HG03575 (cell line): ENCODE results near the gene FGF14.
"Not testable (repeated sequence)": the region's sequence is repeated elsewhere in the genome, so short reads cannot be mapped to it uniquely, and the experiment has no call there.

Experiments
- ATAC-seq: cut with Tn5 transposase; IDR thresholded peaks from one replicate; pipeline ENCODE4 v1.9.1; 2021; ENCODE audit not compliant: unreplicated experiment, insufficient number of reproducible peaks, low FRiP score; ENCODE audit errors: extremely low read depth

Gene FGF14

GRCh38 chr13:101875717-101876393 lies 526.0 kb downstream of the FGF14 start:
- ATAC-seq, result no peak

GRCh38 chr13:101875091-101875490 lies 526.8 kb downstream of the FGF14 start:
- ATAC-seq, result no peak

- no peak for ATAC-seq
Observed at GRCh38 chr13:101869553-101869952, 532.3 kb downstream of the FGF14 start.

DNA sequence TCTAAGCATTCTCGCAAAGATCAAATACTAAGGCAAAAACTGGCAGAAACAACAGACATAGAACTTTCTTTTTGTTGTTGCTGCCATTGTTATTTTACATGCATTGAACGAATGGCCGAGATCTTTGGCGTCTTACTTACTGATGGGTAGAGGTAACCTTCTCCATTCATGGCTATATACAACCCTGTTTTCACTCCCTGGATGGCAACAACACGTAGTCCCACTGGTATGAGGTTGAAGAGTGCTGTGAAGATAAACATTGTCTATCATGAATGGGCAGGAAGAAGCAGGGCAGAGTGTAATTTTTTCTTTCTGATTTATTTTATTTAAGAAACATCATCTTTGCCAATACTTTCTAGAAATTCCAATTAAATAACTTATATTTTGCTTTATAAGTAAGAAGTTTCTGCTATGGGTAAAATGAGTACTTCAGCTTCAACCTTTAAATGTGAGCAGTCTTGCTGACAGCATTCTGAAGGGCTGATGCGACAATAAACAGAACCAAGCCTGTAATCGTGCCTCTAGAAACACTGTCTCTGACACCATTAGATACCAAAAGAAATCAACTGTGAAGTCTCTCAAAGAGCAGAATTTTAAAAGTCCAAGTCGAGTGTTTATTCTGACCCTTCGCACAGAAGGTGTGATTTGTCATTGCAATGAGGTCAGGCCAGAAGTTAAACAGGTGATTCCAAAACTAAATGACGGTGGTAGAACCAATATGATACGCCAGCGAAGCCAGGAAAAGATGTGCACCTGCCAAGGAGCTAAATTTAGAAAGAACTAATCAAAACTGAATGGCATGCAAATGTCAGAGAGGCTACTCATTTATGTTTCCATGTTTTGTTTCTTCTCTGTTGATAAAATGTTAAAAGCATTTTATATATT lies 533.0 kb downstream of the FGF14 start:
- no peak for ATAC-seq

GRCh38 chr13:101866889-101867581 lies 534.8 kb downstream of the FGF14 start:
- no peak for ATAC-seq

GRCh38 chr13:101858860-101859259 lies 543.0 kb downstream of the FGF14 start:
- ATAC-seq, result no peak

- ATAC-seq, result no peak
Observed at GRCh38 chr13:101846701-101847100, 555.1 kb downstream of the FGF14 start.

DNA sequence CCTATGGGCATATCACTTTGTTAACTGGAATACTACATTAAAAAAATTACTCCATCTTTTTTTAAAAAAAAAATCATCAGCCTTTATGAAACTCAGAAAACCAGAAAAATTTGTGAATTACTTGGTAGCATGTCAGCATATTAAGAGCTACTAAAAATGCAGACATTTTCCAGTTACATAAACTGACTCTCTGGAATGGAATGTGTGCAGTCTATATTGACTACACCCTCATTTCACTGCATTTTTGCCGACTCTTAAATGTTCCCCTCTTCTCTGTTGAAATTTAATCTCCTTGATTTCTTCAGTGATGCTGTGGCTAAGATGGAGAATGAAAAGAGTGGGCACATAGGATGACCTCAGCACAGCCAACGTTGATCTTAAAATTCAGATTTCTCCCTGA lies 555.6 kb downstream of the FGF14 start:
- no peak for ATAC-seq

GRCh38 chr13:101845245-101846020 lies 556.4 kb downstream of the FGF14 start:
- no peak for ATAC-seq

- no peak for ATAC-seq
Observed at GRCh38 chr13:101841698-101842097, 560.1 kb downstream of the FGF14 start.

DNA sequence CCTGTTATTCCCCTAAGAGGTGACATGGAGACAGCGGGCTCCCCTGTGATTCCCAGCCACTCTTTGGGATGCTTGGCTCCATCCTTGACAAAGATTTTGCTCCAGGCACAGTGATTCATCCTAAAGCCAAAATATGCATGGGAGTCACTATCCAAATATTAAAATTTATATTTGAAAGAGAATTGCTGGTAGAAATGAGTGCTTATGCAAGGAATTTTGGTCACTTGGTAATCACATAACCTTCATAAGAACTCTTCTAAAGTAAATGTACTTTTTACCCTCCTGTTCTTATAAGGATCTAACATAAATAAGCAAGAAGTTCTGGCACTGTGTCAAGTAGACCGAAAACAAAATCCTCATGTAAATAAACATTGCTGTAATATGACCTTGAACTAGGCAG lies 563.5 kb downstream of the FGF14 start:
- ATAC-seq, result no peak

- ATAC-seq, result not testable (repeated sequence)
Observed at GRCh38 chr13:101837778-101838177, 564.1 kb downstream of the FGF14 start.

DNA sequence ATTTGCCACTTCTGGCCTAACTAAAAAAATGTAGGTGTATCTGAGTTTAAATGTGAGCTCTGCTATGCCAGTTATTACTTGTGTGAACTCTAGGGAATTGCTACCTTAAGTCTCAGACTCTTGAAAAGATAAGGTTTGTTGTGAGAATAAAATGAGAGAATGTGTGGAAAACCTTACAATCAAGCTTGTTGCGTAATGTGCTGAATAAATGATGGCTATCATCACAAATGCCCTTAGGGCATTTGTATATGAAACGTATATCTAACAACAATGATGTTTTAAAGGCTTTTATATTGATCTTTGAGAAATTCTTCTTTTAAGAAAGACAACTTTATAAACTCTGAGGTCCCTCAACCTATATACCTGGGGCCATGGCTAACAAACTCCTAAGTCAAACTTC lies 564.6 kb downstream of the FGF14 start:
- no peak for ATAC-seq

DNA sequence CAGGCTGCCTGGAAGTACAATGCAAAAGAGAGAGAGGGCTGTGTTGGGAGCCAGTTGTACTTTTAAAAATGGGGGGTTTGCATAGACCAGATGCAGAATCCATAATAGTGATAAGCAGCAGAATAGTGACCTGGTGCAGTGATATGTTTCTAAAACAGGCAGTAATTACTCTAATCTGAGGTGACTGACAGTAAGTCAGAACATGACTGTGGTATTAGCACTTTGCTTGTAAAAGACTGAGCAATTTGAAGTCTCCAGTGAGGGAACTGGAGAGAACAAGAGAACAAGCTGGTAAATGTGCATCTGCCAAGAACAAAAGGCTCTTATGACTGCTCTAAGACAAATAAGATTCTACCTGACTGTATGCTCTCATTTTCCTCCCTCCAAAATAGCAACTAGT lies 565.9 kb downstream of the FGF14 start:
- no peak for ATAC-seq

GRCh38 chr13:101833671-101834070 lies 568.2 kb downstream of the FGF14 start:
- ATAC-seq, result no peak

- ATAC-seq, result no peak
Observed at GRCh38 chr13:101830035-101830434, 571.8 kb downstream of the FGF14 start.

DNA sequence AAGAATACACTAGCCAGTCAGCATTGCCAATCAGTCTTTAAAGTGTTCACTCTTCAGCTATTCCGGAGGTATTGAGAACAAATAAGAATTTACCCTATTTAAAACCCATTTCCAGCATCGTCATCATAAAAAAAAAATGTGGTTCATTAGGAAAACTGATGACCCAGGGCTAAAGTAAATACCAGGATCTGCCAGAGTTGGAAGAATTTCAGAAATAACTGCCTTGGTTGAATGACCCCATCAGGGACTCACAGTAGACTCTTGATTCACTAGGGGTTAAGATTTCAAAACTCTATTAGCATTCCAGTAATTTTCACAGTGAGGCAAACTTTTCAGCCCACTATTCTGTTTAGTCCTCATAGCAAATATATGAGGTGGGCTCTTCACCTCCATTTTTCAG lies 572.4 kb downstream of the FGF14 start:
- ATAC-seq, result no peak

DNA sequence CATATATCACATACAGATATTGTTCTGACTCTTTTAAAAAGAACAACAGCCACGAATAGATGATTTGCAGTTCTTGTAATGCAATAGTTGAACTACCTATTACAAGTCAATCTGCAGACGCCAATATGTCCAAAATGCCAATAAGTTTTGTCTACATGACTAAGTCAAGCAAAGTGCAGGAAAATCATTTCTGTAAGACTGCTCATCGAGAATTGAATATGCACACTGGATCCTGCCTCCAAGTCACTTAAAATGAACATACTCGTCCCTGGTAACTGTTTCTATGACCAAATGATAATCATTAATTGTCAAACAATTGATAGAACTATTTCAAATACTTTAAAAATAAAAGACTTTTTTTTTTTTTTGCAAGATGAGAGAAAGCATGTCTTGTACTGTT lies 573.7 kb downstream of the FGF14 start:
- ATAC-seq, result no peak

DNA sequence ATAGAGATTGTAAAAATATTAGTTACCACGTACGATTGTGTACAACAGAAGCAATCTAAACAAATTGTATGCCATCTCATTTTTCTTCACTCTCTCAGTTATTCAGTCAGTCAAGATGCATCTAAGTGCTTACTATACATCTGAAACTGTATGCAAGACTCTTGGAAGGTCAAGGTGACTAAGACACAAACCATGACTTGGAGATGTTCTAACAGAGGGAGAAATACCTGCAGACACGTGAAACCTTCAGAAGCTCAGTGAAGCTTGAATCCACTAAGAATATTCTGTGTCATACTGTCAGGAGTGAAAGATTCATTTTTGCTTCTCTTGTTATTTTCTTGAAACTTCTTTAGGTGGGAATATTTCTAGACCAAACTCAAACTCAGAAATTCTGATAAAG lies 584.0 kb downstream of the FGF14 start:
- ATAC-seq, result no peak
